Body of pancreas (tissue), 4 donors: Measurements from ENCODE around the gene PPL.

Experiments
- POLR2A ChIP-seq, 3 donors: fragments of 450-650 bp; IDR thresholded peaks; one replicate each; pipeline ENCODE4 v1.6.1; 2016; ENCODE audit warnings: antibody characterized with exemption in 3 of 3, mild to moderate bottlenecking in 2 of 3
- TF ChIP-seq, protein P1 (sequence below), 7 experiments: fragments of 450-650 bp in 4 of 7; fragments of 200-600 bp in 3 of 7; sonication (generic) in 3 of 7; IDR thresholded peaks; one replicate each; pipeline ENCODE4 v1.5.1; 2016 to 2019; ENCODE audit warnings: antibody characterized with exemption in 7 of 7

DNA sequence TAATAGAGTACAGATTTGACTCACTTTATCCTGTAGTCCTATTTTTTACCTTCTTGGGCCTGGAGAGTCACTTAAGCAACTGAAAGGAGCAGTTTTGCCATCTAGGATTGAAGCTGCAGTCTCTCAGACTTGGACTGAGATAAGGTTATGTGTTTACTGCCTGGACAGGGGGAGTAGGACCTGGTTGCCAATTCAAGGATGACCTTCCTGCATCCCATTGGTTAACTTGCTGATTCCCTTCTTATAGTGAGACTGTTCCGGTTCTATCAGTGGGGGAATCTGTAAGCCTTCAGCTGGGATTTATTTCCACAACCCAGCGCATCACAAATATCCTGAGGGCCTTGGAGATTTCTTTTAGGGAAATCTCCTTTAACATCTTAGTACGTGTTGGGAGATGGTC lies 86.7 kb downstream of the PPL start:
- TF ChIP-seq, protein P1, sequence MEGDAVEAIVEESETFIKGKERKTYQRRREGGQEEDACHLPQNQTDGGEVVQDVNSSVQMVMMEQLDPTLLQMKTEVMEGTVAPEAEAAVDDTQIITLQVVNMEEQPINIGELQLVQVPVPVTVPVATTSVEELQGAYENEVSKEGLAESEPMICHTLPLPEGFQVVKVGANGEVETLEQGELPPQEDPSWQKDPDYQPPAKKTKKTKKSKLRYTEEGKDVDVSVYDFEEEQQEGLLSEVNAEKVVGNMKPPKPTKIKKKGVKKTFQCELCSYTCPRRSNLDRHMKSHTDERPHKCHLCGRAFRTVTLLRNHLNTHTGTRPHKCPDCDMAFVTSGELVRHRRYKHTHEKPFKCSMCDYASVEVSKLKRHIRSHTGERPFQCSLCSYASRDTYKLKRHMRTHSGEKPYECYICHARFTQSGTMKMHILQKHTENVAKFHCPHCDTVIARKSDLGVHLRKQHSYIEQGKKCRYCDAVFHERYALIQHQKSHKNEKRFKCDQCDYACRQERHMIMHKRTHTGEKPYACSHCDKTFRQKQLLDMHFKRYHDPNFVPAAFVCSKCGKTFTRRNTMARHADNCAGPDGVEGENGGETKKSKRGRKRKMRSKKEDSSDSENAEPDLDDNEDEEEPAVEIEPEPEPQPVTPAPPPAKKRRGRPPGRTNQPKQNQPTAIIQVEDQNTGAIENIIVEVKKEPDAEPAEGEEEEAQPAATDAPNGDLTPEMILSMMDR (IDR thresholded peaks at IDR 0.05): no peak
- TF ChIP-seq POLR2A (IDR thresholded peaks at IDR 0.05): no peak
